ENCODE data around the gene UST.

GRCh38 chr6:148997865-148998264 is 251.0 kb downstream of the UST start:
- TF ChIP-seq POLR2AphosphoS5 (IDR thresholded peaks at IDR 0.05) (no peak), RAD21 (conservative IDR thresholded peaks at IDR 0.05) (no peak), MXI1 (conservative IDR thresholded peaks at IDR 0.05; ENCODE audit: poor library complexity, severe bottlenecking) (no peak), EZH2 (IDR thresholded peaks at IDR 0.05; ENCODE audit: borderline replicate concordance, insufficient read depth, low read length, poor library complexity, severe bottlenecking) (no peak), CTCF (IDR thresholded peaks at IDR 0.05; ENCODE audit: poor library complexity, severe bottlenecking) (no peak), SMC3 (conservative IDR thresholded peaks at IDR 0.05; ENCODE audit: poor library complexity) (no peak), EP300 (conservative IDR thresholded peaks at IDR 0.05; ENCODE audit: poor library complexity, severe bottlenecking) (no peak)
